RWPE1 (cell line): ENCODE measurements around the gene SLC10A1.
A peak's percentile ranks its signal among the peaks of the same experiment; 100 is the strongest.

Experiments used
- CTCF ChIA-PET: fragments of 350-600 bp; sonication (Branson Sonifier 250); formaldehyde crosslinking; extraction: SDS; loops from one replicate; lab custom pipeline; 2021; lab: Yijun Ruan, JAX
- POLR2A ChIA-PET: fragments of 400-600 bp; formaldehyde crosslinking; extraction: SDS; loops from one replicate; lab custom pipeline; 2020; ENCODE audit warnings: antibody characterized with exemption; ENCODE audit not compliant: low non-redundant PET; lab: Yijun Ruan, JAX
- DNase-seq: peaks from one replicate; pipeline ENCODE4 v3.0.0; 2012; ENCODE audit warnings: low spot score
- H3K27ac ChIP-seq: fragments of 450-650 bp; 2 replicates; pipeline ENCODE4 v1.5.1; 2017
- TF ChIP-seq, protein P1 (sequence below): fragments of 450-650 bp; conservative IDR thresholded peaks from 2 replicates; pipeline ENCODE4 v1.5.1; 2017; ENCODE audit warnings: low read depth, mild to moderate bottlenecking

Gene SLC10A1

DNA sequence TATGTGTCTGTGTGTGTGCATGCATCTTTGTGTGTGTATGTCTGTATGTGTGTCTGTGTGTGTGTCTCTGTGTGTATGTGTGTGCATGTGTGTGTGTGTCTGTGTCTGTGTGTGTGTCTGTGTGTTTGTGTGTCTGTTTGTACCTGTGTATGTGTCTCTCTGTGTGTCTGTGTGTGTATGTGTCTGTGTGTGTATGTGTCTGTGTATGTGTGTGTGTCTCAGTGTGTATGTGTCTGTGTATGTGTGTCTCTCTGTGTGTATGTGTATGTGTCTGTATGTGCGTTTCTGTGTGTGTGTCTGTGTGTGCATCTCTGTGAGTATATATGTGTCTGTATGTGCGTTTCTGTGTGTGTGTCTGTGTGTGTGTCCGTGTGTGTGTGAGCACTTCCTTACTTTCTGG lies 42.6 kb upstream of the SLC10A1 start:
- DNase-seq, result no peak
- no peak overlapping the region for H3K27ac ChIP-seq
- ChIA-PET CTCF (no interaction called here), POLR2A (no interaction called here)
- TF ChIP-seq, protein P1, sequence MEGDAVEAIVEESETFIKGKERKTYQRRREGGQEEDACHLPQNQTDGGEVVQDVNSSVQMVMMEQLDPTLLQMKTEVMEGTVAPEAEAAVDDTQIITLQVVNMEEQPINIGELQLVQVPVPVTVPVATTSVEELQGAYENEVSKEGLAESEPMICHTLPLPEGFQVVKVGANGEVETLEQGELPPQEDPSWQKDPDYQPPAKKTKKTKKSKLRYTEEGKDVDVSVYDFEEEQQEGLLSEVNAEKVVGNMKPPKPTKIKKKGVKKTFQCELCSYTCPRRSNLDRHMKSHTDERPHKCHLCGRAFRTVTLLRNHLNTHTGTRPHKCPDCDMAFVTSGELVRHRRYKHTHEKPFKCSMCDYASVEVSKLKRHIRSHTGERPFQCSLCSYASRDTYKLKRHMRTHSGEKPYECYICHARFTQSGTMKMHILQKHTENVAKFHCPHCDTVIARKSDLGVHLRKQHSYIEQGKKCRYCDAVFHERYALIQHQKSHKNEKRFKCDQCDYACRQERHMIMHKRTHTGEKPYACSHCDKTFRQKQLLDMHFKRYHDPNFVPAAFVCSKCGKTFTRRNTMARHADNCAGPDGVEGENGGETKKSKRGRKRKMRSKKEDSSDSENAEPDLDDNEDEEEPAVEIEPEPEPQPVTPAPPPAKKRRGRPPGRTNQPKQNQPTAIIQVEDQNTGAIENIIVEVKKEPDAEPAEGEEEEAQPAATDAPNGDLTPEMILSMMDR, result no peak

- TF ChIP-seq, protein P1, result no peak
- CTCF ChIA-PET, result no interaction called here
- POLR2A ChIA-PET, result no interaction called here
- DNase-seq, result no peak
- no peak overlapping the region for H3K27ac ChIP-seq
Observed at GRCh38 chr14:69838881-69839416, 41.9 kb upstream of the SLC10A1 start.

DNA sequence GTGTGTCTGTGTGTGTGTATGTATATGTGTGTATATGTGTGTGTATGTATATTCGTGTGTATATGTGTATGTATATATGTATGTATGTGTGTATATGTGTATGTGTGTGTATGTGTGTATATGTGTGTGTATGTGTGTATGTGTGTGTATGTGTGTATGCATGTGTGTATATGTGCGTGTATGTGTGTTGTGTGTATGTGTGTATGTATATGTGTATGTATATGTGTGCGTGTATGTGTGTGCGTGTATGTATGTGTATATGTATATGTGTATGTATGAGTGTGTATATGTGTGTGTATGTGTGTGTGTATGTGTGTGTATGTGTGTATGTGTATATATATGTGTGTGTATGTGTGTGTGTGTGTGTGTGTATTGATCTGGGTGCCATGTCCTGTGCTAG lies 31.8 kb upstream of the SLC10A1 start:
- no peak for DNase-seq
- TF ChIP-seq, protein P1, result no peak
- POLR2A ChIA-PET, result no interaction called here
- CTCF ChIA-PET, result no interaction called here
- no peak overlapping the region for H3K27ac ChIP-seq

DNA sequence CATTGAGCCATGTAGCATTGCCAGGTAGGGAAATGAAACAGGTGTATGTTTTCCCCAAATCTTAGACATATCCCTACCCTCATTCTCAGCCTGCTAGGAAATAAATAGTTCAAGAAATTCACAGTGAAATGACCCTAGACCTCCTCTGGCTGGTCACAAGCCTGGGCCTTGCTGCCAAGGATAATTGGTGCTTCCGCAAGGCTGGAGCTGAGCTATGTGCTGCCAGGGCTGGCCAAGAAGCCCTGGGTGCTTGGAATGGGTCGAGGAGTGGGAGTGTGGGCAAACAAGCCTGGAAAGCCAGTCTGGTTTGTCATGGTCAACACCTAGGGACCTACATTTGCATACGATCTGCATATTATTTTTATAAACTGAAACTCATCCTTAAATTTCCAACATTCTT lies 31.3 kb upstream of the SLC10A1 start:
- TF ChIP-seq, protein P1, result no peak
- no peak overlapping the region for H3K27ac ChIP-seq
- ChIA-PET POLR2A (no interaction called here), CTCF (interaction anchor here (0.7 to 1.2 kb wide), 2 partner anchors 101 to 246 kb away, joined by 3 read pairs; no protein-coding TSS in a partner anchor)
- DNase-seq, result no peak

- CTCF ChIA-PET, result interaction anchor here (0.5 to 1.4 kb wide), 4 partner anchors 100 to 247 kb away, joined by 3 read pairs; no protein-coding TSS in a partner anchor
- POLR2A ChIA-PET, result no interaction called here
- H3K27ac ChIP-seq, result no peak overlapping the region
- peak; percentile 44 for DNase-seq
- TF ChIP-seq, protein P1, result no peak
Observed at GRCh38 chr14:69827560-69827959, 30.5 kb upstream of the SLC10A1 start.

GRCh38 chr14:69822456-69822855 lies 25.4 kb upstream of the SLC10A1 start:
- POLR2A ChIA-PET, result no interaction called here
- no peak overlapping the region for H3K27ac ChIP-seq
- no peak for DNase-seq
- TF ChIP-seq, protein P1, result no peak
- CTCF ChIA-PET, result interaction anchor here (1.2 kb wide), 1 partner anchor 206 kb away, joined by 3 read pairs; no protein-coding TSS in a partner anchor
